ENCODE data around the gene RALGPS1.

- TF ChIP-seq EP300 (IDR thresholded peaks at IDR 0.05; ENCODE audit: borderline replicate concordance in 1 of 2, low read depth in 2 of 2, low read length in 2 of 2) (no peak), POLR2A (IDR thresholded peaks at IDR 0.05; ENCODE audit: control extremely low read depth in 1 of 2, low read depth in 2 of 2, low read length in 2 of 2) (no peak), YY1 (IDR thresholded peaks at IDR 0.05; ENCODE audit: low read depth, low read length) (no peak), RAD21 (IDR thresholded peaks at IDR 0.05 in 1 of 2, conservative IDR thresholded peaks at IDR 0.05 in 1 of 2; ENCODE audit: low read depth in 2 of 2, low read length in 2 of 2) (no peak), POLR2AphosphoS5 (IDR thresholded peaks at IDR 0.05; ENCODE audit: low read depth, low read length) (no peak), SAP30 (IDR thresholded peaks at IDR 0.05; ENCODE audit: insufficient read depth, insufficient replicate concordance, low read length) (no peak), EZH2 (IDR thresholded peaks at IDR 0.05; ENCODE audit: low read depth, low read length, severe bottlenecking) (no peak), KDM4A (IDR thresholded peaks at IDR 0.05; ENCODE audit: low read depth, low read length, severe bottlenecking) (no peak), MAX (IDR thresholded peaks at IDR 0.05) (no peak), CBX5 (IDR thresholded peaks at IDR 0.05; ENCODE audit: low read depth, low read length) (no peak), SUZ12 (IDR thresholded peaks at IDR 0.05; ENCODE audit: low read length) (no peak)
- TF ChIP-seq, protein P1, sequence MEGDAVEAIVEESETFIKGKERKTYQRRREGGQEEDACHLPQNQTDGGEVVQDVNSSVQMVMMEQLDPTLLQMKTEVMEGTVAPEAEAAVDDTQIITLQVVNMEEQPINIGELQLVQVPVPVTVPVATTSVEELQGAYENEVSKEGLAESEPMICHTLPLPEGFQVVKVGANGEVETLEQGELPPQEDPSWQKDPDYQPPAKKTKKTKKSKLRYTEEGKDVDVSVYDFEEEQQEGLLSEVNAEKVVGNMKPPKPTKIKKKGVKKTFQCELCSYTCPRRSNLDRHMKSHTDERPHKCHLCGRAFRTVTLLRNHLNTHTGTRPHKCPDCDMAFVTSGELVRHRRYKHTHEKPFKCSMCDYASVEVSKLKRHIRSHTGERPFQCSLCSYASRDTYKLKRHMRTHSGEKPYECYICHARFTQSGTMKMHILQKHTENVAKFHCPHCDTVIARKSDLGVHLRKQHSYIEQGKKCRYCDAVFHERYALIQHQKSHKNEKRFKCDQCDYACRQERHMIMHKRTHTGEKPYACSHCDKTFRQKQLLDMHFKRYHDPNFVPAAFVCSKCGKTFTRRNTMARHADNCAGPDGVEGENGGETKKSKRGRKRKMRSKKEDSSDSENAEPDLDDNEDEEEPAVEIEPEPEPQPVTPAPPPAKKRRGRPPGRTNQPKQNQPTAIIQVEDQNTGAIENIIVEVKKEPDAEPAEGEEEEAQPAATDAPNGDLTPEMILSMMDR (IDR thresholded peaks at IDR 0.05; ENCODE audit: control extremely low read depth in 1 of 3, insufficient read depth in 1 of 3, low read depth in 1 of 3, low read length in 3 of 3) = no peak
- TF ChIP-seq, protein P2, sequence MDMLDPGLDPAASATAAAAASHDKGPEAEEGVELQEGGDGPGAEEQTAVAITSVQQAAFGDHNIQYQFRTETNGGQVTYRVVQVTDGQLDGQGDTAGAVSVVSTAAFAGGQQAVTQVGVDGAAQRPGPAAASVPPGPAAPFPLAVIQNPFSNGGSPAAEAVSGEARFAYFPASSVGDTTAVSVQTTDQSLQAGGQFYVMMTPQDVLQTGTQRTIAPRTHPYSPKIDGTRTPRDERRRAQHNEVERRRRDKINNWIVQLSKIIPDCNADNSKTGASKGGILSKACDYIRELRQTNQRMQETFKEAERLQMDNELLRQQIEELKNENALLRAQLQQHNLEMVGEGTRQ (IDR thresholded peaks at IDR 0.05; ENCODE audit: low read length) = no peak
Observed at GRCh38 chr9:126937444-126937843, 22.9 kb downstream of the RALGPS1 start.

Data from H1 (cell line).